SU-DHL-6 (cell line): ENCODE measurements around the gene ATP2B2.

Experiments
- H2AFZ ChIP-seq: fragments of 200-600 bp; sonication (generic); 2 replicates; pipeline ENCODE4 v1.6.1; 2014; ENCODE audit warnings: low read depth, mild to moderate bottlenecking, moderate library complexity, mixed read lengths, antibody characterized with exemption, low read length; ENCODE audit not compliant: severe bottlenecking
- H3F3A ChIP-seq: fragments of 200-600 bp; shearing (Covaris generic); 2 replicates; pipeline ENCODE4 v1.6.0; 2016; ENCODE audit warnings: antibody characterized with exemption, mild to moderate bottlenecking; ENCODE audit not compliant: insufficient read depth
- H3K27ac ChIP-seq: fragments of 200-600 bp; sonication (generic); 2 replicates; pipeline ENCODE4 v1.5.1; 2016; ENCODE audit warnings: low read depth, mild to moderate bottlenecking, low read length, moderate library complexity, mixed read lengths
- H3K27me3 ChIP-seq: fragments of 200-600 bp; sonication (generic), shearing (Covaris generic); 2 replicates; pipeline ENCODE4 v1.6.0; 2014; ENCODE audit warnings: mild to moderate bottlenecking, low read length
- H3K36me3 ChIP-seq: fragments of 200-600 bp; sonication (generic); 2 replicates; pipeline ENCODE4 v1.6.1; 2014; ENCODE audit warnings: mild to moderate bottlenecking, low read length, mixed read lengths
- H3K4me2 ChIP-seq: fragments of 300-600, 200-600 bp; shearing (Covaris generic), sonication (generic); 2 replicates; pipeline ENCODE4 v1.6.0; 2014; ENCODE audit warnings: low read length, low read depth, mild to moderate bottlenecking; ENCODE audit not compliant: poor library complexity, severe bottlenecking
- H3K4me3 ChIP-seq: fragments of 200-600 bp; sonication (generic); 2 replicates; pipeline ENCODE4 v1.5.1; 2014; ENCODE audit warnings: antibody characterized with exemption, low read length, mild to moderate bottlenecking, mixed read lengths; ENCODE audit not compliant: insufficient read depth, poor library complexity, severe bottlenecking
- H3K79me2 ChIP-seq: fragments of 200-600 bp; sonication (generic); 2 replicates; pipeline ENCODE4 v1.6.1; 2014; ENCODE audit warnings: mild to moderate bottlenecking, low read length, moderate library complexity; ENCODE audit not compliant: insufficient read depth
- H3K9ac ChIP-seq: fragments of 200-600 bp; sonication (generic); 2 replicates; pipeline ENCODE4 v1.7.0; 2014; ENCODE audit warnings: mild to moderate bottlenecking, low read length
- H3K9me2 ChIP-seq: fragments of 200-600 bp; sonication (generic); replicated peaks from 2 replicates; pipeline ENCODE4 v1.6.1; 2014; ENCODE audit warnings: low read length; ENCODE audit not compliant: insufficient read depth
- H3K9me3 ChIP-seq: fragments of 200-600 bp; sonication (generic); 2 replicates; pipeline ENCODE4 v1.6.1; 2014; ENCODE audit warnings: low read length, mixed read lengths; ENCODE audit not compliant: insufficient read depth
- H4K20me1 ChIP-seq: fragments of 200-600 bp; sonication (generic); 2 replicates; pipeline ENCODE4 v1.6.1; 2014; ENCODE audit warnings: low read depth, mild to moderate bottlenecking, antibody characterized with exemption, low read length, moderate library complexity, mixed read lengths
- CTCF ChIP-seq: fragments of 200-600 bp; sonication (generic); IDR thresholded peaks from one replicate; pipeline ENCODE4 v1.5.1; 2017; ENCODE audit warnings: antibody characterized with exemption, mild to moderate bottlenecking, low read length, moderate library complexity; ENCODE audit not compliant: insufficient read depth, poor library complexity, severe bottlenecking
- EZH2phosphoT487 ChIP-seq: fragments of 200-600 bp; sonication (generic), shearing (Covaris generic); conservative IDR thresholded peaks from 2 replicates; pipeline ENCODE4 v1.6.1; 2018; ENCODE audit warnings: mild to moderate bottlenecking, antibody characterized with exemption, low read length, moderate library complexity, mixed read lengths

The ATP2B2 gene

GRCh38 chr3:10533737-10534023 lies 28.3 kb upstream of the ATP2B2 start:
- Histone ChIP-seq H3K36me3 (no peaks in the 10 kb centered on the region), H3K27ac (no peak overlapping the region), H3F3A (no peaks in the 10 kb centered on the region), H3K4me3 (no peak overlapping the region), H3K4me2 (no peak overlapping the region), H3K9me2 (no peaks in the 10 kb centered on the region), H3K9ac (no peak overlapping the region), H3K79me2 (no peaks in the 10 kb centered on the region), H4K20me1 (no peaks in the 10 kb centered on the region), H3K9me3 (no peaks in the 10 kb centered on the region), H2AFZ (no peak overlapping the region), H3K27me3 (no peaks in the 10 kb centered on the region)
- TF ChIP-seq CTCF: no peak
- TF ChIP-seq EZH2phosphoT487: no peak

GRCh38 chr3:10532939-10533736 lies 27.8 kb upstream of the ATP2B2 start:
- H3K27ac ChIP-seq: no peak overlapping the region
- H4K20me1 ChIP-seq: no peaks in the 10 kb centered on the region
- H2AFZ ChIP-seq: no peak overlapping the region
- H3K27me3 ChIP-seq: no peaks in the 10 kb centered on the region
- no peaks in the 10 kb centered on the region for H3K36me3 ChIP-seq
- no peaks in the 10 kb centered on the region for H3F3A ChIP-seq
- no peak overlapping the region for H3K9ac ChIP-seq
- no peaks in the 10 kb centered on the region for H3K9me3 ChIP-seq
- no peak overlapping the region for H3K4me2 ChIP-seq
- no peaks in the 10 kb centered on the region for H3K9me2 ChIP-seq
- TF ChIP-seq CTCF (no peak), EZH2phosphoT487 (no peak)
- no peak overlapping the region for H3K4me3 ChIP-seq
- no peaks in the 10 kb centered on the region for H3K79me2 ChIP-seq

GRCh38 chr3:10531031-10531430 lies 25.6 kb upstream of the ATP2B2 start:
- no peak for TF ChIP-seq CTCF
- TF ChIP-seq EZH2phosphoT487: no peak
- H3K79me2 ChIP-seq: no peaks in the 10 kb centered on the region
- no peak overlapping the region for H3K9ac ChIP-seq
- no peaks in the 10 kb centered on the region for H3K9me3 ChIP-seq
- H2AFZ ChIP-seq: no peak overlapping the region
- H3K4me2 ChIP-seq: no peak overlapping the region
- H3F3A ChIP-seq: no peaks in the 10 kb centered on the region
- no peak overlapping the region for H3K4me3 ChIP-seq
- H3K9me2 ChIP-seq: no peaks in the 10 kb centered on the region
- no peaks in the 10 kb centered on the region for H3K36me3 ChIP-seq
- H3K27me3 ChIP-seq: no peaks in the 10 kb centered on the region
- no peak overlapping the region for H3K27ac ChIP-seq
- no peaks in the 10 kb centered on the region for H4K20me1 ChIP-seq
